ENCODE measurements around the gene TCEA2.
"Not testable (repeated sequence)": the region's sequence is repeated elsewhere in the genome, so short reads cannot be mapped to it uniquely, and the experiment has no call there.

TCEA2 gene

DNA sequence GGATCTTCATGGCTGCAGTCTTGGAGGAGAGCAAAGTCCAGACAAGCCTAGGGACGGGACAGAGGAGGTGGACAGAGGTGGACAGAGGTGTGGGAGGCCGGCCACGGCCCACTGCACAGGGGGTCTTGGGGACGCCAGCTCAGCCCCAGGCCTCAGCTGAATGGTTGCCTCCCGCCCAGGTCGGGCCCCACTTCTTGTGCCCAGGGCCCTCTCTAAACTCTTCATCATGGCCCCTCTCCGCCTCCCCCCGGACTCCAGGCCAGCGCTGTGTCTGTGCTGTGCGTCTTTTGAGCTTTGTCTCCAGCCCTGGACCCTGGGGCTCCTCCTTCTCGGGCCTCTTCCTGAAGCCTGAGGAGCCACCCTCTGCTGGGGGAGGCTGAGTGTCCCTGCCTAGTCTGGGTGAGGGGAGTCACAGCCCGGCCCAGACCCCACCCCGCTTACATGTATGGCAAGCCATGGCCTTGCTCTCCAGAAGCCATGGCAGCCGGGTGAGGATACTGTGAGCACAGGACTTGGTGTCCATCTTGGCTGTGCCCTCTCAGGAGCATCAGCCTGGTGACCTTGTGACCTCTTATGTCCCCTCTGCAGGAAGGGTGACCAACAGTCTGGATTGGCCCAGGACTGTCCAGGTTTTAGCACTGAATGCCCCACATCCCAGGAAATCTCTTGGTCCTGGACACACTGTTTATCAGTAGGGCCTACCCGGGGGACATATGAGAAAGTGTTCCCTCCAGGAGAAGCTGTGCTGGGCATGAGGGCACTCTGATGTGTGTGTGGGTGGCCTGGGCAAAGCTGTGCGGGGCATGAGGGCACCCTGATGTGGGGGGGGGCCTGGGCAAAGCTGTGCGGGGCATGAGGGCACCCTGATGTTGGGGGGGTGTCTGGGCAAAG, 53.8 kb downstream of the TCEA2 start:
- TF ChIP-seq TARDBP (IDR thresholded peaks at IDR 0.05), result no peak
- no peak for TF ChIP-seq ELF4 (IDR thresholded peaks at IDR 0.05)
- TF ChIP-seq NFRKB (IDR thresholded peaks at IDR 0.05), result no peak
- TF ChIP-seq CTBP1 (IDR thresholded peaks at IDR 0.05; ENCODE audit: borderline replicate concordance), result no peak
- TF ChIP-seq, protein P1, sequence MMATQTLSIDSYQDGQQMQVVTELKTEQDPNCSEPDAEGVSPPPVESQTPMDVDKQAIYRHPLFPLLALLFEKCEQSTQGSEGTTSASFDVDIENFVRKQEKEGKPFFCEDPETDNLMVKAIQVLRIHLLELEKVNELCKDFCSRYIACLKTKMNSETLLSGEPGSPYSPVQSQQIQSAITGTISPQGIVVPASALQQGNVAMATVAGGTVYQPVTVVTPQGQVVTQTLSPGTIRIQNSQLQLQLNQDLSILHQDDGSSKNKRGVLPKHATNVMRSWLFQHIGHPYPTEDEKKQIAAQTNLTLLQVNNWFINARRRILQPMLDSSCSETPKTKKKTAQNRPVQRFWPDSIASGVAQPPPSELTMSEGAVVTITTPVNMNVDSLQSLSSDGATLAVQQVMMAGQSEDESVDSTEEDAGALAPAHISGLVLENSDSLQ (IDR thresholded peaks at IDR 0.05), result no peak
- no peak for TF ChIP-seq SP1 (IDR thresholded peaks at IDR 0.05)
- TF ChIP-seq HDGF (IDR thresholded peaks at IDR 0.05; ENCODE audit: borderline replicate concordance), result no peak
- TF ChIP-seq ARNT (IDR thresholded peaks at IDR 0.05), result no peak
- TF ChIP-seq SUZ12 (IDR thresholded peaks at IDR 0.05), result no peak
- no peak for TF ChIP-seq ZNF384 (IDR thresholded peaks at IDR 0.05)
- TF ChIP-seq LEF1 (IDR thresholded peaks at IDR 0.05; ENCODE audit: borderline replicate concordance), result no peak
- TF ChIP-seq L3MBTL2 (conservative IDR thresholded peaks at IDR 0.05), result no peak
- no peak for TF ChIP-seq FOXA1 (IDR thresholded peaks at IDR 0.05)
- TF ChIP-seq FOXK2 (IDR thresholded peaks at IDR 0.05), result no peak
- no peak for TF ChIP-seq BHLHE40 (IDR thresholded peaks at IDR 0.05; ENCODE audit: borderline replicate concordance)
- no peak for TF ChIP-seq FOXM1 (IDR thresholded peaks at IDR 0.05; ENCODE audit: borderline replicate concordance)
- DNase-seq (ENCODE audit: extremely low spot score), result no peak
- POLR2A ChIA-PET, result no interaction called here
- CTCF ChIA-PET, result interaction anchor here (0.6 kb wide), 1 partner anchor 33 kb away, joined by 3 read pairs; no protein-coding TSS in a partner anchor

DNA sequence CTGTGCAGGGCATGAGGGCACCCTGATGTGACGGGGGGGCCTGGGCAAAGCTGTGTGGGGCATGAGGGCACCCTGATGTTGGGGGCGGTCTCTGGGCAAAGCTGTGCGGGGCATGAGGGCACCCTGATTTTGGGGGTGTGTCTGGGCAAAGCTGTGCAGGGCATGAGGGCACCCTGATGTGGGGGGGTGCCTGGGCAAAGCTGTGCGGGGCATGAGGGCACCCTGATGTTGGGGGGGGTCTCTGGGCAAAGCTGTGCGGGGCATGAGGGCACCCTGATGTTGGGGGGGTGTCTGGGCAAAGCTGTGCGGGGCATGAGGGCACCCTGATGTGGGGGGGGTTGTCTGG, 54.4 kb downstream of the TCEA2 start:
- POLR2A ChIA-PET, CTCF ChIA-PET: not testable (repeated sequence)

GRCh38 chr20:64119301-64119680, 56.3 kb downstream of the TCEA2 start:
- CTCF ChIA-PET, result interaction anchor here (1.2 to 2.6 kb wide), 2 partner anchors 17 to 35 kb away, joined by 3 to 12 read pairs; partner anchors contain the start of gene LKAAEAR1
- POLR2A ChIA-PET, result interaction anchor here (2.1 kb wide), 1 partner anchor 56 kb away, joined by 7 read pairs; the partner anchor contains the start of gene TCEA2
- no peak for DNase-seq (ENCODE audit: extremely low spot score)

More for the DNA sequence above, 54.4 kb downstream of the TCEA2 start:
- not testable (repeated sequence) for DNase-seq (ENCODE audit: extremely low spot score)

GRCh38 chr20:64119681-64120341, 56.8 kb downstream of the TCEA2 start:
- POLR2A ChIA-PET, result interaction anchor here (1.0 to 2.1 kb wide), 2 partner anchors 40 to 57 kb away, joined by 3 to 7 read pairs; partner anchors contain the start of gene TCEA2
- CTCF ChIA-PET, result interaction anchor here (0.5 to 2.6 kb wide), 8 partner anchors 17 to 473 kb away, joined by 3 to 12 read pairs (median 4); partner anchors contain the start of genes LKAAEAR1, PRPF6 and SAMD10
- TF ChIP-seq L3MBTL2 (conservative IDR thresholded peaks at IDR 0.05), result no peak
- TF ChIP-seq, protein P1 (IDR thresholded peaks at IDR 0.05), result no peak
- TF ChIP-seq FOXM1 (IDR thresholded peaks at IDR 0.05; ENCODE audit: borderline replicate concordance), result no peak
- no peak for TF ChIP-seq CTBP1 (IDR thresholded peaks at IDR 0.05; ENCODE audit: borderline replicate concordance)
- no peak for TF ChIP-seq FOXA1 (IDR thresholded peaks at IDR 0.05)
- TF ChIP-seq BHLHE40 (IDR thresholded peaks at IDR 0.05; ENCODE audit: borderline replicate concordance), result no peak
- no peak for TF ChIP-seq LEF1 (IDR thresholded peaks at IDR 0.05; ENCODE audit: borderline replicate concordance)
- no peak for TF ChIP-seq SP1 (IDR thresholded peaks at IDR 0.05)
- TF ChIP-seq ARNT (IDR thresholded peaks at IDR 0.05), result no peak
- no peak for TF ChIP-seq NFRKB (IDR thresholded peaks at IDR 0.05)
- no peak for TF ChIP-seq FOXK2 (IDR thresholded peaks at IDR 0.05)
- TF ChIP-seq TARDBP (IDR thresholded peaks at IDR 0.05), result no peak
- no peak for TF ChIP-seq ZNF384 (IDR thresholded peaks at IDR 0.05)
- TF ChIP-seq SUZ12 (IDR thresholded peaks at IDR 0.05), result no peak
- no peak for TF ChIP-seq HDGF (IDR thresholded peaks at IDR 0.05; ENCODE audit: borderline replicate concordance)
- TF ChIP-seq ELF4 (IDR thresholded peaks at IDR 0.05), result no peak
- no peak for DNase-seq (ENCODE audit: extremely low spot score)

More at GRCh38 chr20:64119301-64119680, 56.3 kb downstream of the TCEA2 start:
- TF ChIP-seq HDGF (IDR thresholded peaks at IDR 0.05; ENCODE audit: borderline replicate concordance) (no peak), LEF1 (IDR thresholded peaks at IDR 0.05; ENCODE audit: borderline replicate concordance) (no peak), NFRKB (IDR thresholded peaks at IDR 0.05) (no peak), TARDBP (IDR thresholded peaks at IDR 0.05) (no peak), BHLHE40 (IDR thresholded peaks at IDR 0.05; ENCODE audit: borderline replicate concordance) (no peak)
- TF ChIP-seq, protein P1 (IDR thresholded peaks at IDR 0.05), result no peak

GRCh38 chr20:64121586-64121985, 58.6 kb downstream of the TCEA2 start:
- no peak for TF ChIP-seq SUZ12 (IDR thresholded peaks at IDR 0.05)
- no peak for TF ChIP-seq LEF1 (IDR thresholded peaks at IDR 0.05; ENCODE audit: borderline replicate concordance)
- no peak for TF ChIP-seq ARNT (IDR thresholded peaks at IDR 0.05)
- TF ChIP-seq FOXM1 (IDR thresholded peaks at IDR 0.05; ENCODE audit: borderline replicate concordance), result no peak
- TF ChIP-seq, protein P1 (IDR thresholded peaks at IDR 0.05), result no peak
- POLR2A ChIA-PET, result no interaction called here
- DNase-seq (ENCODE audit: extremely low spot score), result no peak
- CTCF ChIA-PET, result interaction anchor here (2.6 kb wide), 1 partner anchor 38 kb away, joined by 12 read pairs; the partner anchor contains the start of gene LKAAEAR1

Data from HEK293T (cell line).